Upper lobe of right lung (tissue), 1 donor: Measurements from ENCODE around the gene ECE1. TPM values are rescaled to one million over a fixed set of nuclear protein-coding genes. Genes with fewer than 3 reads are reported as not detected.

Experiments
- ATAC-seq: fragments of 200-7000 bp; cut with Tn5 transposase; one replicate; pipeline ENCODE4 v1.9.1; 2020; ENCODE audit warnings: mild to moderate bottlenecking, moderate library complexity
- DNase-seq: peaks from one replicate; pipeline ENCODE4 v3.0.0-alpha.2; 2020
- H3K27ac ChIP-seq: fragments of 200-600 bp; one replicate; pipeline ENCODE4 v1.8.0; 2022
- H3K27me3 ChIP-seq: fragments of 200-600 bp; one replicate; pipeline ENCODE4 v1.8.0; 2022; ENCODE audit warnings: mild to moderate bottlenecking
- H3K36me3 ChIP-seq: fragments of 200-600 bp; one replicate; pipeline ENCODE4 v1.8.0; 2022
- H3K4me1 ChIP-seq: fragments of 200-600 bp; one replicate; pipeline ENCODE4 v1.8.0; 2022
- H3K4me3 ChIP-seq: fragments of 200-600 bp; one replicate; pipeline ENCODE4 v1.8.0; 2022; ENCODE audit warnings: mild to moderate bottlenecking
- H3K9me3 ChIP-seq: fragments of 200-600 bp; one replicate; pipeline ENCODE4 v1.8.0; 2022
- intact Hi-C: fragments of 100-400 bp; cut with DNase I; formaldehyde crosslinking; loops from one replicate; pipeline ENCODE4 v1.11.0; 2022
- total RNA-seq: library from RNA; stranded (reverse); fragmentation: NEBNext Ultra II Directional; extraction: Animal tissue kit (Norgen Biotek cat#: 25700); gene quantifications from one replicate; pipeline ENCODE4 v1.2.1, GENCODE V29; 2021
- TF ChIP-seq, protein P1 (sequence below): fragments of 200-600 bp; IDR thresholded peaks from one replicate; pipeline ENCODE4 v1.8.0; 2022; ENCODE audit warnings: antibody characterized with exemption
- donor health status: DM: no; HTN: yes; CAD: no; lungs with severe emphysema.

The ECE1 gene
- total RNA-seq, 1 donor from 2014 or later = 108 TPM

DNA sequence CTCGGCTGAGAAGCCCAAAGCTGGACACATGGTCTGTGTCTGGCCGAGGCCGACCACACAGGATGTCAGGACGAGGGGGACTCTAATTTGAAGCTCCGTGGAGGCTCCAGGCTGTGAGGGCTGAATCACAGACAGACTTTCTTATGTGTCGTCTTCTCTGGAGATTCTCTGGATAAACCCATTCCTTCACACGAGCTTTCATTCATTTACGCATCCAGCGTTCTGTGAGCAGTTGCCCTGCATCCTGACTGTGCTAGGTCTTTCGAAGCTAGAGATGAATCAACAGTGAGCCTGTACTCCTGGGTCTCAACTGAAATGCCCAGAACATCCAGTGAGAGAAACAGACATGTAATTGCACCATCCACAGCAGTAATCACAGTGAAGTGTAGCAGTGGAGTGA is 49.6 kb downstream of the ECE1 start:
- ATAC-seq (no peak), DNase-seq (no peak)
- Histone ChIP-seq H3K36me3 (peaks cover 61% of the 10 kb centered on the region), H3K4me3 (no peak overlapping the region), H3K27me3 (no peaks in the 10 kb centered on the region), H3K9me3 (no peaks in the 10 kb centered on the region), H3K27ac (no peak overlapping the region), H3K4me1 (no peaks in the 10 kb centered on the region)
- intact Hi-C loops = no loop called here
- TF ChIP-seq, protein P1, sequence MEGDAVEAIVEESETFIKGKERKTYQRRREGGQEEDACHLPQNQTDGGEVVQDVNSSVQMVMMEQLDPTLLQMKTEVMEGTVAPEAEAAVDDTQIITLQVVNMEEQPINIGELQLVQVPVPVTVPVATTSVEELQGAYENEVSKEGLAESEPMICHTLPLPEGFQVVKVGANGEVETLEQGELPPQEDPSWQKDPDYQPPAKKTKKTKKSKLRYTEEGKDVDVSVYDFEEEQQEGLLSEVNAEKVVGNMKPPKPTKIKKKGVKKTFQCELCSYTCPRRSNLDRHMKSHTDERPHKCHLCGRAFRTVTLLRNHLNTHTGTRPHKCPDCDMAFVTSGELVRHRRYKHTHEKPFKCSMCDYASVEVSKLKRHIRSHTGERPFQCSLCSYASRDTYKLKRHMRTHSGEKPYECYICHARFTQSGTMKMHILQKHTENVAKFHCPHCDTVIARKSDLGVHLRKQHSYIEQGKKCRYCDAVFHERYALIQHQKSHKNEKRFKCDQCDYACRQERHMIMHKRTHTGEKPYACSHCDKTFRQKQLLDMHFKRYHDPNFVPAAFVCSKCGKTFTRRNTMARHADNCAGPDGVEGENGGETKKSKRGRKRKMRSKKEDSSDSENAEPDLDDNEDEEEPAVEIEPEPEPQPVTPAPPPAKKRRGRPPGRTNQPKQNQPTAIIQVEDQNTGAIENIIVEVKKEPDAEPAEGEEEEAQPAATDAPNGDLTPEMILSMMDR = no peak

DNA sequence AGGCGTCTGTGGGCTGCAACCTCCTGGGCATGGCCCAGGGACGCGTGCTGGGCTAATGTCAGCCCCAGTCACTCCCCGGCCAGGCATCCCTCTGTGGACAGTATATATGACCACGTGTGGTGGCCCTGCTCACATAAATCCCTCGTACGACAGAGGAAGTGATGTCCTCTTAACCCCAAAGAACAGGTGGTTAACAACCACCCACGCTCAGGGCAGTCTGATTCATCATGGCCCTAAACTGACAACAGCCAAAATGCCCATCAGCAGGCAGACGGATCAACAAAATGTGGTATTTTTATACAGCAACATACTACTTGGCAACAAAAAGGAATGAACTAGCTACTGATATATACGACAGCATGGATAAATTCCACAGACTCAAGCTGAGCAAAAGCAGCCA is 51.0 kb downstream of the ECE1 start:
- Histone ChIP-seq H3K36me3 (peaks cover 61% of the 10 kb centered on the region), H3K4me3 (no peak overlapping the region), H3K27ac (no peak overlapping the region), H3K4me1 (no peaks in the 10 kb centered on the region), H3K27me3 (no peaks in the 10 kb centered on the region), H3K9me3 (no peaks in the 10 kb centered on the region)
- intact Hi-C loops = no loop called here
- TF ChIP-seq, protein P1 = no peak
- DNase-seq (no peak), ATAC-seq (no peak)

DNA sequence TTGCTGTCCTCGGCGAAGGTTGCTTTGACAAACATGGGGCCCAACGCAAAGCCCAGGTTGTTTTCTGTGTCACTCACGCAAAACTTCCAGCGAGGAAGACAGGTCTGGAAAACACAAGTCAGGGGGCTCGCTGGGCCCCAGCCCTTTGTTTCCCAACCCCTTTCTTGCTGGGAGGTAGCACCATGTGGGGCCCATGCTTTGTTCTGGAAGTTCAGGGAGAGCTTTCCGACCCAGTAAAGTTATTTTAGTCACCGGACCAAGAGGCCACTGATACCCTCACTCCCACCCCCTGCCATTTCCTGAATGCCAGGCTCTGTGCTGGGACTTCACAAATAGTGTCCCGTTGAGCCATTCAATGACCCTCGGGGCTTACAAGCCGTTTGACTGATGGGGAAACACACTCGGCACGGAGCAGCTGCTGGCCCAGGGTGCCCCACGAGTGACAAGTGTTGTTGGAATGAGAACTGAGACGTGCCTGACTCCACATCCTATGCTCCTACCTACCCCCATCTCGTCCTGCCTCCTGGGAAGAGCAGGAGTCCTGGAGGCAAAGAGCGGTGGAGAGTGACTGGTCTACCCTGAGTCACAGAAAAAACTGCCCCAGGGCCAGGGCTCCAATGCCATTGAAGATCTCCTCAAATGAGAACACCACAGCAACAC is 52.0 kb downstream of the ECE1 start:
- Histone ChIP-seq H3K27me3 (no peaks in the 10 kb centered on the region), H3K4me3 (no peak overlapping the region), H3K27ac (no peak overlapping the region), H3K9me3 (no peaks in the 10 kb centered on the region), H3K4me1 (no peaks in the 10 kb centered on the region), H3K36me3 (peaks cover 62% of the 10 kb centered on the region)
- no peak for ATAC-seq
- no peak for DNase-seq
- TF ChIP-seq, protein P1 = no peak
- intact Hi-C loops = no loop called here

DNA sequence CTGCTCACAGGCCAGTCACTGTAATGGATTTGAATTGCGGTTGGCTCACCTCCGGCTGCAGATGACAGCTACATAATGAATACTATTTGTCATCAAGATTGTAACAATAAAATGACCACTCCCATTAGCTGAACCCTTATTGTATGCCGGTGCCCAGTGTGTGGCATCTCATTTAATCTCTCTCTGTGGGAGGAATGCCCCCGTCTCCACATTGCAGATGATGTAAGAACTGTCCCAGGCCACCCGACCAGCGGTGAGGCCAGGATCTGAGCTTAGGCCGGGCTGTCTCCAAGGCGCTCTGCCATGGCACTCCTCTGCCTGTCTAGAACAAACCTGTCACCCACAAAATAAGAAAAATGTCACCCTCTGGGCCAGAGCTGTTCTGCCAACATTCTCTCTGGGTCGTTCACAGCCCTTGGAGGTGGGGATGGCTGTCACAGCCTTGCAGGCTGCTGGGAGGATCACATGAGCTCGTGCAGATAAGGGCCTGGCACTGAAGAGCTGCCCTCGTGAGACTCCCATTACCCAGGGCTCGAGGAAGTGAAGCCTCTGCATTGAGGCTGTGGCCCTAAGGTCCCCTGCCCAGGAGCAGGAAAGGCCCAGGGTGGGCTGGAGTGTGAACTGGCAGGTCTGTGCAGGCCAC is 52.7 kb downstream of the ECE1 start:
- no peak for DNase-seq
- no peak overlapping the region for H3K27ac ChIP-seq
- no peaks in the 10 kb centered on the region for H3K27me3 ChIP-seq
- intact Hi-C loops = no loop called here
- H3K9me3 ChIP-seq = no peaks in the 10 kb centered on the region
- H3K4me1 ChIP-seq = no peaks in the 10 kb centered on the region
- ATAC-seq = peak; percentile 14
- TF ChIP-seq, protein P1 = no peak
- H3K4me3 ChIP-seq = no peak overlapping the region
- peaks cover 69% of the 10 kb centered on the region for H3K36me3 ChIP-seq

DNA sequence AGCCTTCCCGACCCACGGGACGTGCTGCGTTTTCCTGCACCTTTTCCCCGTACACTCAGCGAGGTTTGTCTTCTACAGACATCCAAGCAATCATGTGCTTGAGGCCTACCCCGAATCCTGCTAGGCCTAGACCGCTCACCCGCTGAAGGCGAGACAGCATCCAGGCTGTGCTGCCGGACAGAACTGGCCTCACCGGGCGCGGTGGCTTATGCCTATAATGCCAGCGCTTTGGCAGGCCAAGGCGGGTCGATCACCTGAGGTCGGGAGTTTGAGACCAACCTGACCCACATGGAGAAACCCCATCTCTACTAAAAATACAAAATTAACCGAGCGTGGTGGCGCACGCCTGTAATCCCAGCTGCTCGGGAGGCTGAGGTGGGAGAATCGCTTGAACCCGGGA is 54.1 kb downstream of the ECE1 start:
- no peak overlapping the region for H3K27ac ChIP-seq
- no peak for ATAC-seq

More for the DNA sequence above, 54.1 kb downstream of the ECE1 start:
- H3K27me3 ChIP-seq = no peaks in the 10 kb centered on the region
- TF ChIP-seq, protein P1 = no peak
- no peaks in the 10 kb centered on the region for H3K9me3 ChIP-seq
- H3K36me3 ChIP-seq = peaks cover 63% of the 10 kb centered on the region
- H3K4me1 ChIP-seq = no peaks in the 10 kb centered on the region
- H3K4me3 ChIP-seq = no peak overlapping the region
- DNase-seq = no peak
- intact Hi-C loops = no loop called here
